Body of pancreas (tissue), 4 donors: Measurements from ENCODE around the gene PSMG3.

Source experiments
- POLR2A ChIP-seq, 3 donors: fragments of 450-650 bp; IDR thresholded peaks; one replicate each; pipeline ENCODE4 v1.6.1; 2016; ENCODE audit warnings: antibody characterized with exemption in 3 of 3, mild to moderate bottlenecking in 2 of 3
- TF ChIP-seq, protein P1 (sequence below), 7 experiments: fragments of 450-650 bp in 4 of 7; fragments of 200-600 bp in 3 of 7; sonication (generic) in 3 of 7; IDR thresholded peaks; one replicate each; pipeline ENCODE4 v1.5.1; 2016 to 2019; ENCODE audit warnings: antibody characterized with exemption in 7 of 7

DNA sequence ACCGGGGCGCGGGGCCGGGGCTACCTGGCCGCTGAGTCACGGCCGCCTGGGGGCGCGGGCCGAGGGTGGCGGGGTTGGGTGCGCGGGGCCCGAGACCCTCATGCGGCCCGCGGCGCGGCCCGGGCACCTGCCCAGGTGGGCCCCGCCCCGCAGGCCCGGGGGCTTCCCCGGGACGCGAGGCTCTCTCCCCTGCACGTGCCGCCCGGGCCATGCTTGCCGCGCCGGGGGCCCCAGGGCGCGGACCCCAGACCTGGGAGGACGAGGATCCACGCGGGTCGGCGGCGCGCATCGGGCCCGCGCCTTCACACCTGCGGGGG lies 38.9 kb downstream of the PSMG3 start:
- TF ChIP-seq, protein P1, sequence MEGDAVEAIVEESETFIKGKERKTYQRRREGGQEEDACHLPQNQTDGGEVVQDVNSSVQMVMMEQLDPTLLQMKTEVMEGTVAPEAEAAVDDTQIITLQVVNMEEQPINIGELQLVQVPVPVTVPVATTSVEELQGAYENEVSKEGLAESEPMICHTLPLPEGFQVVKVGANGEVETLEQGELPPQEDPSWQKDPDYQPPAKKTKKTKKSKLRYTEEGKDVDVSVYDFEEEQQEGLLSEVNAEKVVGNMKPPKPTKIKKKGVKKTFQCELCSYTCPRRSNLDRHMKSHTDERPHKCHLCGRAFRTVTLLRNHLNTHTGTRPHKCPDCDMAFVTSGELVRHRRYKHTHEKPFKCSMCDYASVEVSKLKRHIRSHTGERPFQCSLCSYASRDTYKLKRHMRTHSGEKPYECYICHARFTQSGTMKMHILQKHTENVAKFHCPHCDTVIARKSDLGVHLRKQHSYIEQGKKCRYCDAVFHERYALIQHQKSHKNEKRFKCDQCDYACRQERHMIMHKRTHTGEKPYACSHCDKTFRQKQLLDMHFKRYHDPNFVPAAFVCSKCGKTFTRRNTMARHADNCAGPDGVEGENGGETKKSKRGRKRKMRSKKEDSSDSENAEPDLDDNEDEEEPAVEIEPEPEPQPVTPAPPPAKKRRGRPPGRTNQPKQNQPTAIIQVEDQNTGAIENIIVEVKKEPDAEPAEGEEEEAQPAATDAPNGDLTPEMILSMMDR (IDR thresholded peaks at IDR 0.05), result no peak
- TF ChIP-seq POLR2A (IDR thresholded peaks at IDR 0.05), result no peak
